ENCODE data around the gene PGAP3. TPM values are rescaled to one million over a fixed set of nuclear protein-coding genes. Genes with fewer than 3 reads are reported as not detected.

The PGAP3 gene
- total RNA-seq, 4 donors from 2014 or later: 4.6 to 24.8 (median 19.5) TPM

DNA sequence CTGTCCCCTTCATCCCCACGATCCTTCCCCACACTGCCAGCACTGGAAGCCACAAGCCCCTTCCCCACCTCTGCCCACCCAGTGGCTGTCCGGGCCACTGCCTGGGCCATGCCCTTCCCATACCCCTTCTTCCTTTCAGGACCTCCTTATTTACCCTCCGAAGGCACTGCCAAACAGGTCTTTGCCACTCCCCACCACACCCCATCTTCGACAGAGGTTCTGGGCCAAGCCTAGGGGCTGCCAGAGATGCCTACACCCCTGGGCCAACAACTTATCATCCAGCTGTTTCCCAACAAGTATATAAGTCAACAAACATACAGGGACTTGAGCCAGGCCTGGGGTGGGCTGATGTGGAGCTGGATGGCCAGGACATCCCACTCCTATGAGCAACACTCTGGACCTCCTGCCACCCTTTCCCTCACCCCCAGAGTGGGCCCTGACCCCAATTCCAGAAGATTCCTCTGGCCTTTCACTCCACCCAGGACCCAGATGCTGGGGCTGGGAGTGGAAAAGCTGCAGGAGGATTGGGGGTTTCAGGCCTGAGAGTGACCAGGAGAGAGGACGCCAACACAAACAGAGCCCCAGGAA, 62.6 kb downstream of the PGAP3 start:
- TF ChIP-seq CTCF (IDR thresholded peaks at IDR 0.05) (no peak), POLR2A (IDR thresholded peaks at IDR 0.05) (no peak)
- no peak overlapping the region for H3K27ac ChIP-seq
- no peak overlapping the region for H3K4me3 ChIP-seq
- H3K9me3 ChIP-seq: no peaks in the 10 kb centered on the region
- peaks cover 22% of the 10 kb centered on the region in 2 donors for H3K27me3 ChIP-seq
- no peaks in the 10 kb centered on the region for H3K36me3 ChIP-seq
- H3K4me1 ChIP-seq: peaks cover 0 to 13% of the 10 kb centered on the region in 2 donors
- intact Hi-C loops (cut with DNase I; ENCODE audit: low total_unique reads): loop anchor here (10.0 kb wide), 1 partner anchor 70 kb away; no protein-coding TSS in a partner anchor
- no peak for DNase-seq

GRCh38 chr17:39624313-39624712, 63.5 kb downstream of the PGAP3 start:
- Histone ChIP-seq H3K36me3 (no peaks in the 10 kb centered on the region), H3K9me3 (no peaks in the 10 kb centered on the region), H3K4me1 (peaks cover 0 to 13% of the 10 kb centered on the region in 2 donors), H3K4me3 (no peak overlapping the region), H3K27me3 (peaks cover 22% of the 10 kb centered on the region in 2 donors), H3K27ac (no peak overlapping the region)
- DNase-seq: no peak
- TF ChIP-seq POLR2A (IDR thresholded peaks at IDR 0.05) (no peak), CTCF (IDR thresholded peaks at IDR 0.05) (no peak)
- intact Hi-C loops (cut with DNase I; ENCODE audit: low total_unique reads): loop anchor here (5.0 to 10.0 kb wide), 2 partner anchors 70 to 128 kb away; no protein-coding TSS in a partner anchor

DNA sequence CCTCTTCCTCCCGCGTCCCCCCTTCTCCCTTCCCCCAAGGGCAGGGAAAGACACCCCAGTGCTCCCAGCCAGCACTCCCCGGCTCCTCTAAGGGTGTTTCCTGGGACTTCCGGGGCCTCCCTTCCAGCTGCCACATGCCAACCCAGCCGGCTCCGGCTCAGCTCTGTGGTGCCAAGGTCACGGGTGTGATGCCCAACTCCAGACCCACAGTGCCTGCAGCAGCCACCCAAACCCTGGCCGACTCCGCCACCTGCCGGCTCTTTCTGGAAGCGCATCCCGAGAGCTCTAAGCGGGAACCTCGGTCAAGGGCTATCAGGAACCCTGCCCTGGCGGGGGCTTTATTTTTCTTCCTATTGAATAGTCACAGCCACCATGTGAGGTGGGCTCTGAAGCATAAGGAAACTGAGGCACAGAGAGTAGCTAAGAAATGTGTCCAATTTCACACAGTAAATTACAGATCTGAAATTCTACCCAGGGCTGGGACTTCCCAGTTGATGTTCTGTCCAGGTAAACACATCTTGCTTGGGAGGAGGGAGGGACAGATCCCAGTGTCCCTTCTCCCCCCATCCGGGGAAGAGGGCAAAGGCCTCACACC, 64.4 kb downstream of the PGAP3 start:
- Histone ChIP-seq H3K4me1 (peaks cover 0 to 13% of the 10 kb centered on the region in 2 donors), H3K4me3 (no peak overlapping the region), H3K9me3 (no peaks in the 10 kb centered on the region), H3K27ac (no peak overlapping the region), H3K36me3 (no peaks in the 10 kb centered on the region), H3K27me3 (peaks cover 22% of the 10 kb centered on the region in 2 donors)
- peak; percentile 72 to 76 for DNase-seq
- TF ChIP-seq POLR2A (IDR thresholded peaks at IDR 0.05) (no peak), CTCF (IDR thresholded peaks at IDR 0.05) (peak; percentile 83 to 90 (median 89))
- intact Hi-C loops (cut with DNase I; ENCODE audit: low total_unique reads): loop anchor here (5.0 to 10.0 kb wide), 2 partner anchors 69 to 129 kb away; no protein-coding TSS in a partner anchor

DNA sequence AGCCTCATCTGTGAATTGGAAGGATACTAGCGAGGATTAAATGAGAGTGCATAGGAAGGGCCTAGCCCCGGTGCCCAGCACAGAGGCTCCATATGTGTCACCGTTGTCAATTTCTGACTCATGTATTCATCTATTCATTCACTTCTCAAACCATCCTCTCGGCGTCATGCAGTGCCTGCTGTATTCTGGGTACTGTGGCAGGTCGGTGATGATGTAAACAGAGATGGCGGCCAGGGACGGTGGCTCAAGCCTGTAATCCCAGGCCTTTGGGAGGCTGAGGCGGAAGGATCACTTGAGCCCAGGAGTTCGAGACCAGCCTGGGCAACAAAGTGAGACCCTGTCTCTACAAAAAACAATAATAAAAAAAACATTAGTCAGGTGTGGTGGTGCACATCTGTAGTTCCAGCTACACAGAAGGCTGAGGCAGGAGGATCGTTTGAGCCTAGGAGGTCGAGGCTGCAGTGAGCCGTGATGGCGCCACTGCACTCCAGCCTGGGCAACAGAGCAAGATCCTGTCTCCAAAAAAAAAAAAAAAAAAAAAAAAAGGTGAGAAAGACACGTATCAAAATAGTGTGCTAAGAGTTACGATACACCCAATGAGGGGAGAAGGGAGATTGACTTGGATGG, 65.4 kb downstream of the PGAP3 start:
- no peak for DNase-seq
- TF ChIP-seq POLR2A (IDR thresholded peaks at IDR 0.05): no peak
- H3K4me3 ChIP-seq: no peak overlapping the region
- H3K9me3 ChIP-seq: no peaks in the 10 kb centered on the region
- H3K36me3 ChIP-seq: no peaks in the 10 kb centered on the region
- intact Hi-C loops (cut with DNase I; ENCODE audit: low total_unique reads): loop anchor here (5.0 to 10.0 kb wide), 2 partner anchors 68 to 130 kb away; no protein-coding TSS in a partner anchor
- no peak overlapping the region for H3K27ac ChIP-seq
- H3K27me3 ChIP-seq: peaks cover 17 to 20% of the 10 kb centered on the region in 2 donors
- peaks cover 0 to 11% of the 10 kb centered on the region in 2 donors for H3K4me1 ChIP-seq

- Histone ChIP-seq H3K27me3 (peaks cover 14 to 17% of the 10 kb centered on the region in 2 donors), H3K27ac (no peak overlapping the region), H3K36me3 (no peaks in the 10 kb centered on the region), H3K9me3 (no peaks in the 10 kb centered on the region), H3K4me1 (peaks cover 0 to 4% of the 10 kb centered on the region in 2 donors), H3K4me3 (no peak overlapping the region)
- TF ChIP-seq POLR2A (IDR thresholded peaks at IDR 0.05) (no peak), CTCF (IDR thresholded peaks at IDR 0.05) (peak; percentile 98 to 100 (median 100))
- intact Hi-C loops (cut with DNase I; ENCODE audit: low total_unique reads): loop anchor here (5.0 to 10.0 kb wide), 2 partner anchors 67 to 131 kb away; no protein-coding TSS in a partner anchor
- peak; percentile 83 to 89 for DNase-seq
Measured at GRCh38 chr17:39621523-39622379, 66.1 kb downstream of the PGAP3 start.

Data from uterus (tissue), 4 donors.